A172 (cell line): Measurements from ENCODE around the gene TSPAN33. TPM values are rescaled to one million over a fixed set of nuclear protein-coding genes. Genes with fewer than 3 reads are reported as not detected.
"Not testable (repeated sequence)": the region's sequence is repeated elsewhere in the genome, so short reads cannot be mapped to it uniquely, and the experiment has no call there.

Experiments
- DNase-seq: peaks from one replicate; pipeline ENCODE4 v3.0.0-alpha.2; 2015; ENCODE audit warnings: low spot score
- total RNA-seq: library from RNA; depleted of rRNA; stranded (reverse); fragments of >200 nt; shearing (Covaris generic); gene quantifications from 2 replicates; pipeline ENCODE4 v1.2.3, GENCODE V29; 2014

Gene TSPAN33
- total RNA-seq, 1 experiment from 2014 or later, result 11.3 TPM

DNA sequence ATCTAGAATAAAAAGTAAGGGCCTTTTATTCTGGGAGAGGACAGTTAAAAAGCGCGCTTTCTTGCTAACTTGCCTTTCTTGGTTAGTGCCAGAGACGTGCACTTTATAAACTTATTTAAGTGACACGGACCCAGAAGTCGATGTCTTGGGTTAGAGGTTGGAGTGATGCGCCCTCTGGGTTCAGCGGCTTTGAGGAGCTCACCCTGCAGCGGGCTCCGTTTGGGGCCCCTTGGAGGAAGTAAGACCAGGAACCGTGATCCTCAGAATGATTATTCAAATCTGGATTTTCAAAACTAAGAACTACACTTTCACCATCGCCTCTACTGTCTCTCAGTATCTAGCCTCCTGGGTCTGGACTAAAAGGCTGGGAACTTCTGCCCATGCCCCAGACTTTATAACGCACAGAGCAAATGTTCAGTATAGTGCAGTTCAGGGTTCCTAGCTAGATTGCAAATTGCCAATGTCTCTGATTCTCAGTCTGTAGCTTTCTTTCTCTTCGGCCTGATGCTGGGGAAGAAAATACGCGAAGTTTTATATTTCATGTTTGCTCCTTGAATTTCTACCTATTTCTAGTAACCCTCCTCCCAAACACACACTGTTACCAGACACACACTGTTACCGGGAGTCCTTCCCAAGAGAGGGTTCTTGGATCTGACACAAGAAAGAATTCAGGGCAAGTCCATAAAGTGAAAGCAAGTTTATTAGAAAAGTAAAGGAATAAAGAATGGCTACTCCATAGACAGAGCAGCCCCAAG, 25.4 kb downstream of the TSPAN33 start:
- DNase-seq, result no peak

- no peak for DNase-seq
These were observed 26.0 kb downstream of the TSPAN33 start for GRCh38 chr7:129170441-129171021.

GRCh38 chr7:129173861-129174260, 29.4 kb downstream of the TSPAN33 start:
- not testable (repeated sequence) for DNase-seq

DNA sequence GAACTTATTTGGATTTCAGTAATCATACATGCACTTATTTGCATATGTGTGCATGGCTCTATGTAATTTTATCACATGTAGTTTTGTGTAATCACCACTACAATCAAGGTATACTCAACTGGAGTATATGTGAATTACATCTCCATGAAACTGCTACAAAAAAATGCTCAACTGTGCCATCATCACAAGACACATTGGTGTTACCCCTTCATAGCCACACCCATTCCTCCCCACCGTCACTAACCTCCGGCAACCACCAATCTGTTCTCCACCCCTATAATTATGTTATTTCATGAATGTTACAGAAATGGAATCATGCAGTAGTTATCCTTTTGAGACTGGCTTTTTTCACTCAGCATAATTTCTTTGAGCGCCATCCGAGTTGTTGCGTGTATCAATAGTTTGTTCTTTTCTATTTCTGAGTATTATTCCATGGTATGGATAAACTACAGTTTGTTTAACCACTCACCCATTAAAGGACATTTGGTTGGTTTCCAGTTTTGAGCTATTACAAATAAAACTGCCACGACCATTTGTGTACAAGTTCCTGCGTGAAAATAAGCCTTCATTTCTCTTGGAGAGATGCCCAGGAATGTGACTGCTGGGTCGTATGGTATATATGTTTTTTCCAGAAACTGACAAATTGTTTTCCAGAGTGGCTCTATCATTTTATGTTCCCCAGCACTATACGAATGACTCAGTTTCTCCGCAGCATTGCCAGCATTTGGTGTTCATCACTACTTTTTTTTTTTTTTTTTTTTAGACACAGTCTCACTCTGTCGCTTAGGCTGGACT, 32.6 kb downstream of the TSPAN33 start:
- DNase-seq, result no peak

GRCh38 chr7:129184981-129185670, 40.6 kb downstream of the TSPAN33 start:
- no peak for DNase-seq

DNA sequence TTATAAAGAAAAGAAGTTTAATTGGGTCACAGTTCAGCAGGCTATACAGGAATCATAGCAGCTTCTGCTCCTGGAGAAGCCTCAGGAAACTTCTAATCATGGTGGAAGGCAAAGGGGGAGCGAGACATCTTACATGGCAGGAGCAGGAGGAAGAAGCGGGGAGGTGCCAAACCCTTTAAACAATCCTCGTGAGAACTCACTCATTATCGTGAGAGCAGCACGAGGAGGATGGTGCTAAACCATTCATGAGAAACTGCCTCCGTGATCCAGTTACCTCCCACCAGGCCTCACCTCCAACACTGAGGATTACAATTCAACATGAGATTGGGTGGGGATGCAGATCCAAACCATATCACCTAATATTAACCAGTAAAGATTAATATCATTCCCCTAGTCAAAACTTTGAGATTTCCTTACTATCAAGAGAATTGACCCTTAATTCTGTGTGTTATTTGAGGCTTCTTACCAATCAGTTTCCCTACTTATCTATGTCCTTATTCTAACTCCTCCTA, 42.3 kb downstream of the TSPAN33 start:
- no peak for DNase-seq

- DNase-seq, result no peak
These were observed 43.3 kb downstream of the TSPAN33 start for GRCh38 chr7:129187681-129188371.

GRCh38 chr7:129188372-129188891, 43.9 kb downstream of the TSPAN33 start, which contains the start of gene SMO:
Gene SMO, plus strand, starts transcription at chr7:129188633. Its CDS starts 519 bp downstream, at chr7:129189152.
- peak; percentile 16 for DNase-seq

DNA sequence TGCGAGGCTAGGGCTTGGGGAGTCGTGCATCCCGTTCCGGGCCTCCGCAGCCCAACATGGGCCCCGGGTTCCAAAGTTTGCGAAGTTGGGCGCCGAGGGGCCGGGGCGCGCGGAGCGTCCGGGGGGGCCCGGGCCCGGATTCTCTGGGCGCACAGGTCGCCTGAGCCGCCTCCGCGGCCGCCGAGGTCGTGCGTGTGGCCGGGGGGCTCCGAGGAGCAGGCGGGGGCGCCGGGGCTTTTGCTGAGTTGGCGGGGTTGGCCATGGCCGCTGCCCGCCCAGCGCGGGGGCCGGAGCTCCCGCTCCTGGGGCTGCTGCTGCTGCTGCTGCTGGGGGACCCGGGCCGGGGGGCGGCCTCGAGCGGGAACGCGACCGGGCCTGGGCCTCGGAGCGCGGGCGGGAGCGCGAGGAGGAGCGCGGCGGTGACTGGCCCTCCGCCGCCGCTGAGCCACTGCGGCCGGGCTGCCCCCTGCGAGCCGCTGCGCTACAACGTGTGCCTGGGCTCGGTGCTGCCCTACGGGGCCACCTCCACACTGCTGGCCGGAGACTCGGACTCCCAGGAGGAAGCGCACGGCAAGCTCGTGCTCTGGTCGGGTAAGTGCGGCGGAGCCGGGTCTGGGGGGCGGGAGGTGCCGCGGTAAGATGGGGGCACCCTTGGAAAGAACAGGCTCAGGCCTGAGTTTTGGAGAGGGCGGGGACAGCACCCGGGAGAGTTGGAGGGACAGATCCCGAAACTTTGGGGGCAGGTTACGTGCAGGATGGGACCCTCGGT, 44.6 kb downstream of the TSPAN33 start:
- DNase-seq, result no peak

GRCh38 chr7:129189661-129190310, 45.3 kb downstream of the TSPAN33 start:
- DNase-seq, result no peak

DNA sequence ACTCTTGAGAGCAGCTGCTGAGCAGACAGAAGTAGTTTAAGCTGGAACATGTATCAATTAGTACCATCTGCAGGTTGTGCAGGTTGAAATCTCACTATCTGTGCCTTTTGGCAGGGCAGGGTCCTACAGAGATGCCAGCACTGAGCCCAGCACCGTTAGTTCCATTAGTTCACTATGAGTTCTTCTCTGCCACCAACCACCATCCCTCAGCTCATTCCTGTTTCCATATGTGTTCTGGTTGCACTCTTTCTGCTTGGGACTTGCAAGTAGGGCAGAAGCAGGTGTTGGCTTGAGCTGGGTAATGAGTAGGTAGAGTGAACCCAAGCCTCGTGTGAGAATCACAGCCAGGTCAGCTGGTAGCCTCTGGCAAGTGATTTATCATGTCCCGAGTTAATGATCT, 46.8 kb downstream of the TSPAN33 start:
- no peak for DNase-seq

- no peak for DNase-seq
These were observed 49.4 kb downstream of the TSPAN33 start for GRCh38 chr7:129193892-129194291.

DNA sequence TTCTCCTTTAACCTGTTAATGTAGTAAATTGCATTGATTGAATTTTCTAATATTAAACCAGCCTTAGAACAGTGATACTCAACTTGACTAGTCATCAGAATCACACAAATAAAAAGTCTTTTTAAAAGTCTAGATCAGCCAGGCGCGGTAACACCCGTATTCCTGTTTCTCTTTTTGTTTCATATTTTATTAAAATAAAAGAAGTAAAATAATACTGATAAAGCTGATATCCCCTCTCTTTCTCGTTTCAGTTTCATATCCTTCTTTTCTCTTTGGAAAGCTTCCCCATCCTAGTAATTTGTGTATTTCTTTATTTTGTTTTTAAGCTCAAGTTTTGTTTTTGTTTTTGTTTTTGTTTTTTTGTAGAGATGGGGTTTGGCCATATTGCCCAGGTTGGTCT, 53.3 kb downstream of the TSPAN33 start:
- no peak for DNase-seq

DNA sequence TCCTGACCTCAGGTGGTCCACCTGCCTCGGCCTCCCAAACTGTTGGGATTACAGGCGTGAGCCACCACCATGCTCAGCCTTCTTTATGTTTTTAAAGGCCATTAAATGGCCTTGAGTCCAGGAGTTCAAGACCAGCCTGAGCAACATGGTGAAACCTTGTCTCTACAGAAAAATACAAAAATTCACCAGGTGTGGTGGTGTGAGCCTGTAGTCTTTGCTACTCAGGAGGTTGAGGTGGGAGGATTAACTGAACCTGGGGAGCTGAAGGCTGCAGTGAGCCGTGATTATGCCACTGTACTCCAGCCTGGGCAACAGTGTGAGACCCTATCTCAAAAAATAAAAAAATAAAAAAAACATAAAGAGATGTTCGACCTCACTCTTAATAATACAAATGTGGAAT, 54.9 kb downstream of the TSPAN33 start:
- no peak for DNase-seq

DNA sequence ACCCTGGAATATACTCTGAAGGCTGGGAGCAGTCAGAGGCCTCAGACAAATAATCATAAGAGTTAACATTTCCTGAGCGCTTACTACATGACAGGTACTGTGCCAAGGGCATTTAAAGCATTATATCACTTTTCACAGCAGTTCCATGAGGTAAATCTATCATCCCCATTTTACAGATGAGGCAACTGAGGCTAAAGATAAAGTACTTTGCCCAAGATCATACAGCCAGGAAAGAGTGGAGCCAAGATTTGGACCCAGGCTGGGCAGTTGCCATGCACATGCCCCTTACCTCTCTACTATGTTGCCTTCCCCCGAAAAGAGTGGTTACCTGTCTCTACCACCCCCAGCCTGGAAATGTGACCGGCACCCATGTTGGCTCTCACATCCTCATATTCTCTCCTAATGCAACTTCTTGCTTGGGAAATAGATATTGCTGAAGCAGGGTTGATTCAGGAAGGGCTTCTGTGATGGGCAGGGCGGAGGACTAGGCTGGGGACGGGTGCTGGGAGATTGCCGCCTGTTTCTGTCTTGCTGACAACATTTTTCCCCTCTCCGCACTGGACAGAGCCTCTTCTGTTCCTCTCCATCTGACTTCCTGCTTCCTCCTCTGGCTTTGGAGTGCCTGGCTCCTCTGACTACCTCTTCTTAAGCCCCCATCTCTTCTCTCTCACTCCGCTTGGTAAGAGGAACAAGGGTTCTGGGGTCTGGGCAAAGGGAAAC, 57.7 kb downstream of the TSPAN33 start:
- no peak for DNase-seq

GRCh38 chr7:129203050-129203741, 58.7 kb downstream of the TSPAN33 start:
- no peak for DNase-seq

DNA sequence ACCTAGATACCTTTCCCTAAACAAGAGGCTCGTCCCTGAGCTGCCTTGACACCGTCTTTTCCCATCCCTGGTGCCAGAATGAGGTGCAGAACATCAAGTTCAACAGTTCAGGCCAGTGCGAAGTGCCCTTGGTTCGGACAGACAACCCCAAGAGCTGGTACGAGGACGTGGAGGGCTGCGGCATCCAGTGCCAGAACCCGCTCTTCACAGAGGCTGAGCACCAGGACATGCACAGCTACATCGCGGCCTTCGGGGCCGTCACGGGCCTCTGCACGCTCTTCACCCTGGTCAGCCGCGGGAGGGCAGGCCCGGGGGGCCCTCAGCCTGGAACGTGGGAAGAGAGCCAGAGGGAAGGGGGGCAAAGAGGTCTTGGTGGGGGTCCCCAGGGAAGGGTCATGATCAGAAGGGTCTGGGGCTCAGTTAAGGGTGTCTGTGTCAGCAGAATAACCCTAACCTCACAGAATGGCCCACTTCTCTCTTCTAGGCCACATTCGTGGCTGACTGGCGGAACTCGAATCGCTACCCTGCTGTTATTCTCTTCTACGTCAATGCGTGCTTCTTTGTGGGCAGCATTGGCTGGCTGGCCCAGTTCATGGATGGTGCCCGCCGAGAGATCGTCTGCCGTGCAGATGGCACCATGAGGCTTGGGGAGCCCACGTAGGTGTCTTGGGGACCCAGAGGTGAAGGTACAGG, 60.8 kb downstream of the TSPAN33 start:
- DNase-seq, result no peak
